HG02981 (cell line): ENCODE data around the gene PROCR.
"Not testable (repeated sequence)": the region's sequence is repeated elsewhere in the genome, so short reads cannot be mapped to it uniquely, and the experiment has no call there.

Experiments used
- ATAC-seq: cut with Tn5 transposase; IDR thresholded peaks from one replicate; pipeline ENCODE4 v1.9.1; 2021; ENCODE audit warnings: mild to moderate bottlenecking, moderate library complexity; ENCODE audit not compliant: unreplicated experiment

PROCR gene

GRCh38 chr20:35164531-35164930 lies 7.3 kb upstream of the PROCR start:
- not testable (repeated sequence) for ATAC-seq

GRCh38 chr20:35165221-35166185 lies 6.4 kb upstream of the PROCR start:
- no peak for ATAC-seq

GRCh38 chr20:35166242-35166830 lies 5.5 kb upstream of the PROCR start:
- no peak for ATAC-seq

GRCh38 chr20:35167787-35168186 lies 4.1 kb upstream of the PROCR start:
- no peak for ATAC-seq

GRCh38 chr20:35168701-35169409 lies 3.0 kb upstream of the PROCR start:
- ATAC-seq: not testable (repeated sequence)

- ATAC-seq: no peak
These were observed 477 bp upstream of the PROCR start for GRCh38 chr20:35171438-35171752.

GRCh38 chr20:35172434-35172806 lies 548 bp downstream of the PROCR start:
- ATAC-seq: no peak

- ATAC-seq: no peak
These were observed 1.8 kb downstream of the PROCR start for GRCh38 chr20:35173576-35174192.

- no peak for ATAC-seq
These were observed 2.8 kb downstream of the PROCR start for GRCh38 chr20:35174458-35175216.

GRCh38 chr20:35176132-35176531 lies 4.3 kb downstream of the PROCR start:
- ATAC-seq: no peak

- ATAC-seq: no peak
These were observed 7.7 kb downstream of the PROCR start for GRCh38 chr20:35179292-35180212.

GRCh38 chr20:35180266-35180665 lies 8.4 kb downstream of the PROCR start:
- ATAC-seq: no peak

- no peak for ATAC-seq
These were observed 9.9 kb downstream of the PROCR start for GRCh38 chr20:35181731-35182130.

GRCh38 chr20:35186691-35187289 lies 14.9 kb downstream of the PROCR start:
- ATAC-seq: not testable (repeated sequence)

- no peak for ATAC-seq
These were observed 15.8 kb downstream of the PROCR start for GRCh38 chr20:35187584-35188190.

- ATAC-seq: not testable (repeated sequence)
These were observed 17.4 kb downstream of the PROCR start for GRCh38 chr20:35189223-35189622.

- ATAC-seq: no peak
These were observed 18.7 kb downstream of the PROCR start for GRCh38 chr20:35190556-35190955.

GRCh38 chr20:35191419-35192117 lies 19.7 kb downstream of the PROCR start:
- no peak for ATAC-seq
